HL-60 (cell line): ENCODE measurements around the gene OTX2.

ENCODE experiments used
- DNase-seq, 2 experiments: peaks; one replicate each; pipeline ENCODE4 v3.0.0-alpha.2; 2010 to 2020; ENCODE audit warnings: low read depth in 1 of 2, low spot score in 1 of 2
- H3K27ac ChIP-seq: fragments of 250-450 bp; sonication (Bioruptor Pico); replicated peaks from 2 replicates; pipeline ENCODE4 v1.5.1; 2020; ENCODE audit warnings: mild to moderate bottlenecking, moderate library complexity
- H3K27me3 ChIP-seq: fragments of 250-450 bp; sonication (Bioruptor Pico); 2 replicates; pipeline ENCODE4 v1.5.1; 2021; ENCODE audit warnings: mild to moderate bottlenecking, moderate library complexity; ENCODE audit not compliant: insufficient read depth, poor library complexity, severe bottlenecking
- H3K4me3 ChIP-seq: replicated peaks from 2 replicates; pipeline ENCODE4 v1.5.1; 2011; ENCODE audit warnings: mild to moderate bottlenecking, control low read depth, low read length; ENCODE audit not compliant: insufficient read depth
- GABPA ChIP-seq: IDR thresholded peaks from 2 replicates; pipeline ENCODE4 v1.6.1; 2012; ENCODE audit warnings: low read depth
- POLR2AphosphoS5 ChIP-seq: IDR thresholded peaks from 2 replicates; pipeline ENCODE4 v1.6.1; 2012; ENCODE audit warnings: low read depth
- SPI1 ChIP-seq: IDR thresholded peaks from 2 replicates; pipeline ENCODE4 v1.6.1; 2012; ENCODE audit warnings: low read depth, mild to moderate bottlenecking, borderline replicate concordance
- TF ChIP-seq, protein P1 (sequence below): IDR thresholded peaks from one replicate; pipeline ENCODE4 v1.5.1; 2011; ENCODE audit warnings: low read length, control low read depth, inconsistent platforms; ENCODE audit not compliant: insufficient read depth
- TF ChIP-seq, protein P2 (sequence below): IDR thresholded peaks from 2 replicates; pipeline ENCODE4 v1.6.1; 2012; ENCODE audit warnings: low read depth; ENCODE audit not compliant: insufficient replicate concordance

Gene OTX2

DNA sequence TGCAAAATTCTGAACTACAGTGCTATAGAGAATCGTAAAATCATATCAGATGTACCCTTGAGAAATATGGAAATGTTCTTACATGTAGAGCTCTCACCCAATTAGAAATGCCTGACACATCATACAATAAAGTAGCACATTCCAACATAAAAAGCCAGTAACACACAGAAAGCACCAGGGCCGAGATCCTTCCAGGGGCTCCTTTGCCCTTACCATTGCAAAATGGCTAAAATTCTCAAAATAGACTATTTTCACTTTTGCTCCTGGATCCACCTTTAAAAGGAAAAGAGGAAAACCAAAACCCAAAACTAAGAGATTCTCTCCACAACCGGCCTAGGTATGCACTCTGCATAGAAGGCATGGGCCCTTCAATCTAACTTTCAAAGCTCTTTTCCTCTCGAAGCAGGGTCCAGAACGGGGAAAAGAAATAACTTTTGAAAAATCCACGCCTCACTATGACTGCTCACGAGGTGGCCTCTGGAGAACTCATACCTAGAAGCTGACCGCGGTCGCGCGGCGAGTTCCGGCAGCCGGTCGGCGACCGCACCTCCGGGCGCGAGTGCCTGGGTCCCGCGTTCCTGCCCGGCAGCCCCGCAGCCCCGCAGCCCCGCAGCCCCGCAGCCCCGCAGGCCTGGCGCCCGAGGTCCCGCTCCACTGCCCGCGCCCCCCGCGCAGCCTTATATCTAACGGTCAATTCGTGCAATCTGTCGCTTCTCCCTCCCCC lies 2.7 kb downstream of the OTX2 start:
- peaks cover 63% of the 10 kb centered on the region for H3K27me3 ChIP-seq
- no peak overlapping the region for H3K27ac ChIP-seq
- DNase-seq: no peak
- H3K4me3 ChIP-seq: no peak overlapping the region
- TF ChIP-seq, protein P1, sequence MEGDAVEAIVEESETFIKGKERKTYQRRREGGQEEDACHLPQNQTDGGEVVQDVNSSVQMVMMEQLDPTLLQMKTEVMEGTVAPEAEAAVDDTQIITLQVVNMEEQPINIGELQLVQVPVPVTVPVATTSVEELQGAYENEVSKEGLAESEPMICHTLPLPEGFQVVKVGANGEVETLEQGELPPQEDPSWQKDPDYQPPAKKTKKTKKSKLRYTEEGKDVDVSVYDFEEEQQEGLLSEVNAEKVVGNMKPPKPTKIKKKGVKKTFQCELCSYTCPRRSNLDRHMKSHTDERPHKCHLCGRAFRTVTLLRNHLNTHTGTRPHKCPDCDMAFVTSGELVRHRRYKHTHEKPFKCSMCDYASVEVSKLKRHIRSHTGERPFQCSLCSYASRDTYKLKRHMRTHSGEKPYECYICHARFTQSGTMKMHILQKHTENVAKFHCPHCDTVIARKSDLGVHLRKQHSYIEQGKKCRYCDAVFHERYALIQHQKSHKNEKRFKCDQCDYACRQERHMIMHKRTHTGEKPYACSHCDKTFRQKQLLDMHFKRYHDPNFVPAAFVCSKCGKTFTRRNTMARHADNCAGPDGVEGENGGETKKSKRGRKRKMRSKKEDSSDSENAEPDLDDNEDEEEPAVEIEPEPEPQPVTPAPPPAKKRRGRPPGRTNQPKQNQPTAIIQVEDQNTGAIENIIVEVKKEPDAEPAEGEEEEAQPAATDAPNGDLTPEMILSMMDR: no peak
- TF ChIP-seq SPI1 (no peak), POLR2AphosphoS5 (no peak)
- TF ChIP-seq, protein P2, sequence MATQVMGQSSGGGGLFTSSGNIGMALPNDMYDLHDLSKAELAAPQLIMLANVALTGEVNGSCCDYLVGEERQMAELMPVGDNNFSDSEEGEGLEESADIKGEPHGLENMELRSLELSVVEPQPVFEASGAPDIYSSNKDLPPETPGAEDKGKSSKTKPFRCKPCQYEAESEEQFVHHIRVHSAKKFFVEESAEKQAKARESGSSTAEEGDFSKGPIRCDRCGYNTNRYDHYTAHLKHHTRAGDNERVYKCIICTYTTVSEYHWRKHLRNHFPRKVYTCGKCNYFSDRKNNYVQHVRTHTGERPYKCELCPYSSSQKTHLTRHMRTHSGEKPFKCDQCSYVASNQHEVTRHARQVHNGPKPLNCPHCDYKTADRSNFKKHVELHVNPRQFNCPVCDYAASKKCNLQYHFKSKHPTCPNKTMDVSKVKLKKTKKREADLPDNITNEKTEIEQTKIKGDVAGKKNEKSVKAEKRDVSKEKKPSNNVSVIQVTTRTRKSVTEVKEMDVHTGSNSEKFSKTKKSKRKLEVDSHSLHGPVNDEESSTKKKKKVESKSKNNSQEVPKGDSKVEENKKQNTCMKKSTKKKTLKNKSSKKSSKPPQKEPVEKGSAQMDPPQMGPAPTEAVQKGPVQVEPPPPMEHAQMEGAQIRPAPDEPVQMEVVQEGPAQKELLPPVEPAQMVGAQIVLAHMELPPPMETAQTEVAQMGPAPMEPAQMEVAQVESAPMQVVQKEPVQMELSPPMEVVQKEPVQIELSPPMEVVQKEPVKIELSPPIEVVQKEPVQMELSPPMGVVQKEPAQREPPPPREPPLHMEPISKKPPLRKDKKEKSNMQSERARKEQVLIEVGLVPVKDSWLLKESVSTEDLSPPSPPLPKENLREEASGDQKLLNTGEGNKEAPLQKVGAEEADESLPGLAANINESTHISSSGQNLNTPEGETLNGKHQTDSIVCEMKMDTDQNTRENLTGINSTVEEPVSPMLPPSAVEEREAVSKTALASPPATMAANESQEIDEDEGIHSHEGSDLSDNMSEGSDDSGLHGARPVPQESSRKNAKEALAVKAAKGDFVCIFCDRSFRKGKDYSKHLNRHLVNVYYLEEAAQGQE: no peak

DNA sequence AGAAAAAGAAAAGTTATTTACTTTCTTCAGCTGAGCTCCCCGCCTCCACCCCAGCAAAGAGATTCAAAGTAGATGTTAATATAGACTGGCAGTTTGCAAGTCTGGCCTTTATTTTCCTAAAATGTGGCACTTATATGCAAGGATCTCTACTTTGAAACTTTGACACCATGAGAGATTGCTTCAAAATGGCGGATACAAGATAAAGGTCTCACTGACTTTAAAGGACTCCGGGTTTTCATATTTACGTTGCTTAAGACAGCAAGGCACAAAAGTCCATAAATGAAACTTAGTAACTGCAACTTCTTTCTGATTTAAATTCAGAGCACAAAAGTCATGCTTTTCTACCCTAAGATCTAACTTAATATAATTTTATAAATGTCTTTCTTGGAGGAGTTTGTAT lies 3.5 kb downstream of the OTX2 start:
- TF ChIP-seq GABPA: no peak
- no peak for TF ChIP-seq POLR2AphosphoS5
- no peak for TF ChIP-seq SPI1
- TF ChIP-seq, protein P1: no peak
- TF ChIP-seq, protein P2: no peak
- Histone ChIP-seq H3K27me3 (peaks cover 61% of the 10 kb centered on the region), H3K4me3 (no peak overlapping the region), H3K27ac (no peak overlapping the region)
- DNase-seq: no peak

DNA sequence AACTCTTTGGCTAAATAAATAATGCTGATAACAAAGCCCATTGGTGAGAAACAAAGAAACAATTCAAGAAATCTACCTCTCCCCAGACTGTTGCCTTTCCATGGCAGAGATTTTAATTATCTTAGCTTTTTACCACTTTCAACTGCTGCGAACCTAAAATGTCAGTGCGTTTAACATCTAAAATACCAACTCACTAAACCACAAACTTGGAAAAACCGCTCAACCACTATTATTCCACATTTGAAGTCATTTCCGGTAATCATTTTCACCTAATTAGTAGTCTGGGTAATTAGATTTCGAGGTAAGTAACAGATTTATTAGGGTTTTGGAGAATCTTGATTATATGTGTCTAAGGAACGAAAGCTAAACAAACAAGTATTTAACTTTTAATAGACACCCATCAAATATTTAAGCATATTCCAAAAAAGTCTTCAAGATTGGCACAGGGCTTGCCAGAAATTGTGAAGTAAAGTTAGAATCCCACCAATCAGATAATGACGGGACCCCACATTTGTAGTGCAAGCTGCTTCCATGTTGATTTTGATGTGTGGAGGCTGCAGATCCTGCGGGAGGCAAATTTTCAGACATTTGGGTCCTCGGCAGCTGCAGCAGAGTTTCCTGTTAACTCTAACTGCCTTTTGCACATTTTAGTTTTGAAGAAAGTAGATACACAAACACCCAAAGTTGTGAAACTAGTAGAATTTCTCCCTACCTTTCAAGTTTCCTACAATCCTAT lies 4.1 kb downstream of the OTX2 start:
- Histone ChIP-seq H3K27me3 (peaks cover 63% of the 10 kb centered on the region), H3K4me3 (no peak overlapping the region), H3K27ac (no peak overlapping the region)
- no peak for DNase-seq
- TF ChIP-seq, protein P2: no peak
- TF ChIP-seq SPI1 (no peak), POLR2AphosphoS5 (no peak), GABPA (no peak)
- TF ChIP-seq, protein P1: no peak
